ENCODE measurements around the gene OR4K13.

Gene OR4K13

DNA sequence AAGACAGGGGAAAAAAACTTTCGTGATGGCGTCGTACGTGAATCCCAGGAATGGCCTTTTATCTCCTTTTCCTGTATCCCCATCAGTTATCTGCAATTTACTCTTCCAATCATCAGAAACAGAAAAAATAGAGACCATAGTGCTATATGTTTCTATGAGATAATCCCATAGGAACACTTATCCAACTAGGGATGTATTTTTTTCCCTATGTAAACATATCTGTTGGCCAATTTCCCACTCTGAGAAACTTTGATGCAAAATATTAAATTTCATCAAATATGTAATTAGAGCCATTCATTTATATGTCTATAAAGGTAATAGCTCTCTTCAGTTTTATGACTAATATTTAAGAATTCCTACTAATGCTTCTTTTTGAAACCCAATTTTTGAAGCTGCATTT lies at the start of gene OR4K13:
OR4K13 (minus strand) TSS at position 101 of the 400 bp plus-strand sequence. CDS start 1,280 bp downstream, outside the sequence.
- DNase-seq: no peak

DNA sequence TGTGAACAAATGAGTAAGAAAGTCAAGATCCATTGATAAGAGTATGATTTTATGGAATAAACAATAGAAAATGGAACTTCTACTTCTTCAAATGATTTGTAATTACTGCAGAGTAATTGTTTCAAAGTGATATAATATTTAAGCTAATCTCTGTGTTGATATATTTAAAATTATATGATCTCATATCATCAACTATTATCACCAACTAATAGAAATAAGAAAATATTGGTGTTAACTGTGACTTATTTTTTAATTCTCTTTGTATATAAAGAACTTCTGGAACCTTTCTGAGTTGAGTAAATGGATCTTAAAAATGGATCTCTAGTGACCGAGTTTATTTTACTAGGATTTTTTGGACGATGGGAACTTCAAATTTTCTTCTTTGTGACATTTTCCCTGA lies 23.9 kb upstream of the OR4K13 start, which contains the start of gene OR4L1:
OR4L1 (plus strand) TSS at position 301 of the 400 bp plus-strand sequence; CDS start at position 301, 0 bp downstream.
- DNase-seq: no peak

DNA sequence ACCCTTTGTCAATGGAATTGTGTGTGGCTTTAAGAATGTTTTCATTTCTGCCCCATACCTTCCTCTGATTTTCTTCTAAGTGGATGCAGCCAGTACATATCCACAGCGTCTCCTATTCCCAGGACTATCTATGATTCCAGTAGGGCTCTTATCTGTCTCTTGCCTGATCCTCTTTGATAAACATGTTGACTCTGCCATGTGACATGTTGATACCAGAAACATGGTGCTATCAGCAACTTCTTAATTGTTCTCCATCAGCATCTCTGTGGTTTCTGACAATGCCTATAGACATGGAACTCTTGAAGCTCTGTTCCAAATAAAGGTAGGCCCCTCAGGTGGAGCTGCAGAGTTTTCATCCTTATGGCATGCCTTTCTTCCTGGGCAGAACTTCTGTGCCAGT lies 12.4 kb upstream of the OR4K13 start:
- no peak for DNase-seq

DNA sequence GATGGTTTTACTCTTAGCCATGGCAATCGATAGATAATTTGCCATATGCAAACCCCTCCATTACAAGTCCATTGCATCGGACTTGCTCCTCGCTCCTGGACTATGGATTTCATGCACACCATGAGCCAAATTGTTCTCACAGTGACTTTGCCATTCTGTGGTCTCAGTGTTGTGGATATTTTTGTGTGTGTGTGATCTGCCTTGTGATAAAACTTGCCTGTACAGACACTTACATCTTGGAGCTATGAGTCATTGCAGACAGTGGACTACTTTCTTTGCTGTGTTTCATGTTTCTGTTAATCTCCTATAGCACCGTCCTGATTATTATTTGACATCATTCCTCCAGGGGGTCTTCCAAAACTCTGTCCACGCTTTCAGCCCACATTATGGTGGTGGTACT lies 8.4 kb upstream of the OR4K13 start:
- DNase-seq: no peak

DNA sequence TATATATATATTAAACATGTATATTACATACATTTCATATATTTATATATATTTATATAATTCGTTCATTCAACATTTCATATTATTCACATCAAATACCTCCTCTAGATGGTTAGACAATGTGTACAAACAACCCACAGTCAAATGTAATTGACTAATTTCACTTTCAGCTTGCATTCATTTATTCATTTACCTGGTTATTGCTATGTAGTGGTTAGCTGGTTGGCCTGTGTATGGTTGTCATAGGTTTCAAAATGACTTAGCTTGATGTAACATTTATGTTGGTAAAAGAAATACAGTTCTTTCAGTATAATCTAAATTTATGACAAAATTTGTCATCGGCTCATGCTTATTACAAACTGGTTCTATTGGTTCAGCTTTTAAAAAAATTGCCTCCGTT lies 389 bp downstream of the OR4K13 start:
- no peak for DNase-seq

- DNase-seq: no peak
Observed at GRCh38 chr14:20031058-20031457, 4.8 kb downstream of the OR4K13 start.

DNA sequence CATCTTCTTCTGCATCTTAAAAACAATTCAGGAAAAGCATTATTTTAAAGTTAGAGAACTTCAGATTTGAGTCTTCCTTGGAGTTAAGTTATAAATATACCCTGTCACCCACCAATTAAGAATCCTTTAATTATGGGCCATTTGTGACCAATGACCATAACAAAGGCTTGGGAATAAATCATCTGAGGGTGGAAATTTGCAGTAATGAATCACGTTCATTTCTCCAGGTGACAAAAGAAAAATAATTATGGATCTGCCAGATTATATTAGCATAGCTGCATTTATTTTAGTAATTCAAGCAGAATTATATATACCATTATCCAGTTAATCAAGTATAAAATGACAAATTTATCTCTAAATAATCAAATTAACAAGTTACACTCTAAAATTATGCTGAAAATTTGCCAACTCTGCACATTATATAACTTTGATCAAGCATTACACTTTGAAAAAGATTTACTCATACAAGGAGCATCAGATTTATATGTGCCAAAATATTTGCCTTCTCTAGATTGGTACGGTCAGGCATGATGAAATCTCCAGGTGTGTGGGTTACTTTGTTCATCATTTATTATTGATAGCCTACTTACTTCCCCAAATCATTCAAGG lies 16.5 kb downstream of the OR4K13 start, which contains the start of gene OR4K14:
OR4K14 (minus strand) TSS at position 51 of the 609 bp plus-strand sequence. CDS start 4,114 bp downstream, outside the sequence.
- no peak for DNase-seq

- no peak for DNase-seq
Observed at GRCh38 chr14:20008156-20008555, 27.7 kb downstream of the OR4K13 start.

DNA sequence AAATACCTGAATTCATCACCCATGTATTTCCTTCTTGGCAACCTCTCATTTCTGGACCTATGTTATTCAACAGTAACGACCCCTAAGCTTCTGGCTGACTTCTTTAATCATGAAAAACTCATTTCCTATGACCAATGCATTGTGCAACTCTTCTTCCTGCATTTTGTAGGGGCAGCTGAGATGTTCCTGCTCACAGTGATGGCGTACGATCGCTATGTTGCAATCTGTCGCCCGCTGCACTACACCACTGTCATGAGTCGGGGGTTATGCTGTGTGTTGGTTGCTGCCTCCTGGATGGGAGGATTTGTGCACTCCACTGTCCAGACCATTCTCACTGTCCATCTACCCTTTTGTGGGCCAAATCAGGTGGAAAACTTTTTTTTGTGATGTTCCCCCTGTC lies 33.5 kb downstream of the OR4K13 start:
- DNase-seq: no peak

- no peak for DNase-seq
Observed at GRCh38 chr14:20001863-20002262, 34.0 kb downstream of the OR4K13 start, which contains the start of gene OR4Q2. Gene OR4Q2 (plus strand): TSS chr14:20002163.

GRCh38 chr14:19993438-19993837 lies 42.4 kb downstream of the OR4K13 start:
- no peak for DNase-seq
